HFFc6 (cell line): ENCODE data around the gene CCSER2. TPM values are rescaled to one million over a fixed set of nuclear protein-coding genes. Genes with fewer than 3 reads are reported as not detected.

ENCODE experiments used
- DNase-seq: peaks from one replicate; pipeline ENCODE4 v3.0.0-alpha.2; 2018
- H3K27ac Mint-ChIP-seq: 2 replicates; pipeline ENCODE4 v1.8.0; 2020; ENCODE audit warnings: mild to moderate bottlenecking, mixed read lengths
- H3K27me3 Mint-ChIP-seq: 2 replicates; pipeline ENCODE4 v1.8.0; 2021; ENCODE audit warnings: mild to moderate bottlenecking, moderate library complexity, mixed read lengths; ENCODE audit not compliant: insufficient read depth
- H3K36me3 Mint-ChIP-seq: 2 replicates; pipeline ENCODE4 v1.8.0; 2021; ENCODE audit warnings: low read depth, mixed read lengths
- H3K4me1 Mint-ChIP-seq: 2 replicates; pipeline ENCODE4 v1.8.0; 2020; ENCODE audit warnings: low read depth, mixed read lengths
- H3K4me3 Mint-ChIP-seq: 2 replicates; pipeline ENCODE4 v1.8.0; 2020; ENCODE audit warnings: mild to moderate bottlenecking, moderate library complexity, mixed read lengths
- H3K9me3 Mint-ChIP-seq: 2 replicates; pipeline ENCODE4 v1.8.0; 2020; ENCODE audit warnings: mild to moderate bottlenecking, mixed read lengths
- total RNA-seq, 6 experiments: library from RNA; stranded (reverse); fragmentation: NEBNext Ultra II Directional; extraction: Animal tissue kit (Norgen Biotek cat#: 25700); gene quantifications; 2 replicates in 1 of 6; 3 replicates in 5 of 6; pipeline ENCODE4 v1.2.3, GENCODE V29; 2021
- TF ChIP-seq, protein P1 (sequence below): fragments of 200-600 bp; sonication (generic); IDR thresholded peaks from 2 replicates; pipeline ENCODE4 v1.5.0; 2021; ENCODE audit warnings: antibody characterized with exemption, mild to moderate bottlenecking

The CCSER2 gene
- total RNA-seq, 6 experiments from 2014 or later, result 36.1 to 46.9 (median 43.0) TPM

DNA sequence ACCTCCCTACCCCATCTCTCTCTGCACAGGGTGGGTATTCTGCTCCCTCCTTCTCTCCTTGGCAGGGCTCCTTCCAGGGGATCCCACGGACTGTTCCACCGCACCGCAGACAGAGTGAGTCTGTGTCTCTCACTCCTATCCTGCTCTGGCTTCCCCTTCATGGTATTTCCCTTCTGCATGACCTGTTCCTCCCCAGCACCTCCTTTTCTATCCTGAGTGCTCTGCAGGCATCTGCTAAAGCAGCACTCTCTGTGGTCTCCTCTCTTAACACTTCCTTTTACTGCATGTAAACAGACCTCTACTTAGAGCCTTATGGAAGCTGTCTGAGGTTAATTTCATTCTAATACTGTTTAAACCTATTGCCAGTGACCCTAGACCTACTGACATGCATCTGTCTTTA, 171.5 kb downstream of the CCSER2 start:
- no peaks in the 10 kb centered on the region; the same call in 1 of the 2 replicates for H3K27me3 Mint-ChIP-seq
- H3K36me3 Mint-ChIP-seq, result no peaks in the 10 kb centered on the region
- H3K4me1 Mint-ChIP-seq, result peaks cover 40% of the 10 kb centered on the region
- TF ChIP-seq, protein P1, sequence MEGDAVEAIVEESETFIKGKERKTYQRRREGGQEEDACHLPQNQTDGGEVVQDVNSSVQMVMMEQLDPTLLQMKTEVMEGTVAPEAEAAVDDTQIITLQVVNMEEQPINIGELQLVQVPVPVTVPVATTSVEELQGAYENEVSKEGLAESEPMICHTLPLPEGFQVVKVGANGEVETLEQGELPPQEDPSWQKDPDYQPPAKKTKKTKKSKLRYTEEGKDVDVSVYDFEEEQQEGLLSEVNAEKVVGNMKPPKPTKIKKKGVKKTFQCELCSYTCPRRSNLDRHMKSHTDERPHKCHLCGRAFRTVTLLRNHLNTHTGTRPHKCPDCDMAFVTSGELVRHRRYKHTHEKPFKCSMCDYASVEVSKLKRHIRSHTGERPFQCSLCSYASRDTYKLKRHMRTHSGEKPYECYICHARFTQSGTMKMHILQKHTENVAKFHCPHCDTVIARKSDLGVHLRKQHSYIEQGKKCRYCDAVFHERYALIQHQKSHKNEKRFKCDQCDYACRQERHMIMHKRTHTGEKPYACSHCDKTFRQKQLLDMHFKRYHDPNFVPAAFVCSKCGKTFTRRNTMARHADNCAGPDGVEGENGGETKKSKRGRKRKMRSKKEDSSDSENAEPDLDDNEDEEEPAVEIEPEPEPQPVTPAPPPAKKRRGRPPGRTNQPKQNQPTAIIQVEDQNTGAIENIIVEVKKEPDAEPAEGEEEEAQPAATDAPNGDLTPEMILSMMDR, result no peak
- H3K4me3 Mint-ChIP-seq, result no peak overlapping the region
- no peaks in the 10 kb centered on the region for H3K9me3 Mint-ChIP-seq
- no peak overlapping the region for H3K27ac Mint-ChIP-seq
- DNase-seq, result no peak

DNA sequence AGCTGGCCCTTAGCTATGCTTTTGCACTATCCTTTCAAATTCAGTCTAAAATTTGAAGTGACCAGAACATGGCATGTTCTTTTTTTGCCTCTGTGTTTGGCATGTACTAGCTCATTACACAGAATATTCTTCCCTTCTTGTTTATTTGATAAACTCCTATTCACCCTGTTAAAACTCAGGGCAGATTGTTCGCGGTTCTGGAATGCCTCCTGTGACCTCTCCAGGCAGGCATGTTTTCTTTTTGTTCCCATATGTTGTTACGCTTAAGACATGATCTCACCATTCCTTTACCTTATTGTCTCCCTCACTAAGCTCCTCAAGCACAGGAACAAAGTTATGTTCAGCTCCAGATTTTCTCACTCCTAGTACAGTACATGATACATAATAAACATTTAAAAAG, 181.7 kb downstream of the CCSER2 start:
- Mint-ChIP-seq H3K27ac (peak overlapping the region; percentile 49), H3K27me3 (no peaks in the 10 kb centered on the region; the same call in 1 of the 2 replicates), H3K36me3 (peaks cover 15% of the 10 kb centered on the region), H3K4me1 (peaks cover 27% of the 10 kb centered on the region), H3K9me3 (no peaks in the 10 kb centered on the region), H3K4me3 (peak overlapping the region; percentile 9)
- TF ChIP-seq, protein P1, result no peak
- peak; percentile 37 for DNase-seq

DNA sequence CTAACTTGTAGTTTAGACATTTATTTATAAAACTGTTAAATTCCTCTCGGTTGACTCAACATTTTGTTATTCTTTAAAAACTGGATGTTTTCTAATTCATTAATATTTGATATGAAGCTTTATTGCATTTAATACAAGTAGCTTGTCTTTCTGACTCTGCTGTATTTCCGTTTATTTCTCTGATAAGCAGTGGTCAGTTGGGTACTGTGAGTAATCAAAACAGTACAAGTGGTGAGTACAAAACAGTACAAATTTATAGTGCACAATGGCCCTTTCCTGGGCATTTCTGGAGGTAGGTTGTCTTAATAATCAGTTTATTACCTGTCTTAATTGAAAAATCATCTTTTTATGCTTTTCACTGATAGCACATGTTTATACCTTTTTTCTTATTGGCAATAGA, 182.7 kb downstream of the CCSER2 start:
- Mint-ChIP-seq H3K4me1 (peaks cover 27% of the 10 kb centered on the region), H3K9me3 (no peaks in the 10 kb centered on the region), H3K4me3 (no peak overlapping the region), H3K36me3 (peaks cover 15% of the 10 kb centered on the region), H3K27me3 (no peaks in the 10 kb centered on the region; the same call in 1 of the 2 replicates), H3K27ac (no peak overlapping the region)
- TF ChIP-seq, protein P1, result no peak
- DNase-seq, result no peak

DNA sequence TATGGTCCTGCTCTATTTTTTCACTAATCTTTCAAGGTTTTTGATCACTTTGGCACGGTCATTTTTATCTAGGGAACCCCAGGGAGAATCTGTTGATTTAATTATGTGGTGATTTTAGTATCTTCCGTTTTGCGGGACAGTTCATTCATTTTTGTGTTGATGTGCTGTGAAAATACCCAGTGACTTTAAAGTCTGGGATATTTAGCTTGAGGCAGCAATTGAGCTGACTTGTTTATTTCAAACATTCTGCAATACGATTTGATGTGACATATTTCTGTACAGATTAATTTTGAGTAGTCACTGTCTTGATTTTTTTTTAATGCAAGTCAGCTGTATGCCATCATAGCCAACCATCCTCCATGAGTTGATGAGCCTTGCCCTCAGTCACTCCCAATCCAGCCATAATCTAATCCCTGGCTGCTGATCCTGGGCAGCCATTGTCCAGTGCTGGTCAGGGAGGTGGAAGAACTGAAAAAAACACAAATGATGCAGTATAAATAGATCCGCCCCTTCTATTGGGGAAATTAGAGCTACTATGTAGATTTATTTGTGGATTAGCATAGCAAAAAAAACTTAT, 183.4 kb downstream of the CCSER2 start:
- TF ChIP-seq, protein P1, result no peak
- Mint-ChIP-seq H3K4me1 (peaks cover 27% of the 10 kb centered on the region), H3K27me3 (no peaks in the 10 kb centered on the region; the same call in 1 of the 2 replicates), H3K36me3 (peaks cover 15% of the 10 kb centered on the region), H3K9me3 (no peaks in the 10 kb centered on the region), H3K27ac (peak overlapping the region; percentile 2; the same call in 1 of the 2 replicates), H3K4me3 (no peak overlapping the region)
- DNase-seq, result no peak

DNA sequence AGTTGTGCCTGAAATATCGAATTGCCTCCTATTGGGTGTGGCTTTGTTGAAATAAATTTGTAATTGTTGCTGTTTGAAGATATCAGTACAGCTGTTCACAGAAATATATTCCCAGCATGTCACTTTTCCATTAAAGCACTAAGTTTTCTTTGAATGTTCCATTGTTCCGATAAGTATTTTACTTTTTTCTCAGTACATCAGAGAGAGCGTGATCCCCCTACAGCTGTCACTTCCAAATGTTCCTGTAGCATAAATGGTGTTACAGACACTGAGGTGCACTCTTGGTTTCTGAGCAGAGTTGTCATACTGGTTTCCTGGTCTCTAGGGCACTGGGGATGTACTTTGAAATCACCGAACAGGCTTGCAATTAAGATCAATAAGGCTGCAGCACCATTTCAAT, 189.2 kb downstream of the CCSER2 start:
- H3K27me3 Mint-ChIP-seq, result no peaks in the 10 kb centered on the region
- H3K27ac Mint-ChIP-seq, result no peak overlapping the region
- no peak overlapping the region for H3K4me3 Mint-ChIP-seq
- no peaks in the 10 kb centered on the region for H3K9me3 Mint-ChIP-seq
- no peak for DNase-seq
- peaks cover 4% of the 10 kb centered on the region for H3K4me1 Mint-ChIP-seq
- peaks cover 15% of the 10 kb centered on the region for H3K36me3 Mint-ChIP-seq
- TF ChIP-seq, protein P1, result no peak
